ENCODE measurements around the gene PLA2R1. TPM values are rescaled to one million over a fixed set of nuclear protein-coding genes. Genes with fewer than 3 reads are reported as not detected.

The PLA2R1 gene
- total RNA-seq, 1 donor from 2014 or later, result 0.34 TPM

DNA sequence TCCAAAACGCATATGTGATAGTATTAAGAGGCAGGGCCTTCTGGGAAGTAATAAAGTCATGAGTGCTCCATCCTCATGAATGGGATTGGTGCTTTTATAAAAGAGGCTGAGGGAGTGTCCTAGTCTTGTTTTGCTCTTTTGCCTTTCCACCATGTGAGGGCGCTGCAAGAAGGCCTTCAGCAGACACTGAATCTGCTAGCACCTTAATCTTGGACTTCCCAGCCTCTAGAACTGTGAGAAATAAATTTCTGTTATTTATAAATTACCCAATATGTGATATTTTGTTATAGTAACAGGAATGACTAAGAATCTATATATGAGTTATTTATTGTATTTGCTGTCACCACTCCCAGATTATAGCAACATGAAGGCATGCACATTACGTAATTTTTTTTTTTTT, 63.5 kb downstream of the PLA2R1 start:
- Mint-ChIP-seq H3K9me3 (ENCODE audit: unreplicated experiment) (no peaks in the 10 kb centered on the region), H3K4me1 (ENCODE audit: low read depth, unreplicated experiment) (no peaks in the 10 kb centered on the region), H3K36me3 (ENCODE audit: unreplicated experiment) (no peaks in the 10 kb centered on the region), H3K4me3 (ENCODE audit: unreplicated experiment) (no peak overlapping the region), H3K27me3 (ENCODE audit: unreplicated experiment) (no peaks in the 10 kb centered on the region), H3K27ac (ENCODE audit: unreplicated experiment) (no peak overlapping the region)
- DNase-seq, result no peak
- TF ChIP-seq, protein P1, sequence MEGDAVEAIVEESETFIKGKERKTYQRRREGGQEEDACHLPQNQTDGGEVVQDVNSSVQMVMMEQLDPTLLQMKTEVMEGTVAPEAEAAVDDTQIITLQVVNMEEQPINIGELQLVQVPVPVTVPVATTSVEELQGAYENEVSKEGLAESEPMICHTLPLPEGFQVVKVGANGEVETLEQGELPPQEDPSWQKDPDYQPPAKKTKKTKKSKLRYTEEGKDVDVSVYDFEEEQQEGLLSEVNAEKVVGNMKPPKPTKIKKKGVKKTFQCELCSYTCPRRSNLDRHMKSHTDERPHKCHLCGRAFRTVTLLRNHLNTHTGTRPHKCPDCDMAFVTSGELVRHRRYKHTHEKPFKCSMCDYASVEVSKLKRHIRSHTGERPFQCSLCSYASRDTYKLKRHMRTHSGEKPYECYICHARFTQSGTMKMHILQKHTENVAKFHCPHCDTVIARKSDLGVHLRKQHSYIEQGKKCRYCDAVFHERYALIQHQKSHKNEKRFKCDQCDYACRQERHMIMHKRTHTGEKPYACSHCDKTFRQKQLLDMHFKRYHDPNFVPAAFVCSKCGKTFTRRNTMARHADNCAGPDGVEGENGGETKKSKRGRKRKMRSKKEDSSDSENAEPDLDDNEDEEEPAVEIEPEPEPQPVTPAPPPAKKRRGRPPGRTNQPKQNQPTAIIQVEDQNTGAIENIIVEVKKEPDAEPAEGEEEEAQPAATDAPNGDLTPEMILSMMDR (IDR thresholded peaks at IDR 0.05; ENCODE audit: partially characterized antibody, unreplicated experiment), result no peak

DNA sequence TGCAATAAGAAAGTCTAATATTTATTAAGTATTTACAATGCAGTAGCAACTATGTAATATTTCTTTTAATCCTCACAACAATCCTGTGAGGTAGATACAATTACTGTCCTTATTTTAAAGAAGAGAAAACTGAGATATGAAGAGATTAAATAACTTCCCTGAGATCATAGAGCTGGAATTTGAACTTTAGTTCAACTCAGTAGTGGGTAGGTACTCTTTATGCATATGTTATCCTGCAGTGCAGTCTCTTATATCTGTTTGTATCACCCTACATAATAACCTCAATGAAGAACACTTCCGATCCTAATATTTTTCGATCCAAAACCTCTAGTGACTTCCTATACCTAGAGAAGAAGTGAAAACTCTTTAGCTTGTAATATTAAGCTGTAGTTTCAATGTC, 64.2 kb downstream of the PLA2R1 start:
- H3K27ac Mint-ChIP-seq (ENCODE audit: unreplicated experiment), result no peak overlapping the region
- H3K4me3 Mint-ChIP-seq (ENCODE audit: unreplicated experiment), result no peak overlapping the region
- no peak for DNase-seq
- no peaks in the 10 kb centered on the region for H3K27me3 Mint-ChIP-seq (ENCODE audit: unreplicated experiment)
- no peaks in the 10 kb centered on the region for H3K36me3 Mint-ChIP-seq (ENCODE audit: unreplicated experiment)
- no peaks in the 10 kb centered on the region for H3K9me3 Mint-ChIP-seq (ENCODE audit: unreplicated experiment)
- H3K4me1 Mint-ChIP-seq (ENCODE audit: low read depth, unreplicated experiment), result no peaks in the 10 kb centered on the region
- TF ChIP-seq, protein P1 (IDR thresholded peaks at IDR 0.05; ENCODE audit: partially characterized antibody, unreplicated experiment), result no peak

DNA sequence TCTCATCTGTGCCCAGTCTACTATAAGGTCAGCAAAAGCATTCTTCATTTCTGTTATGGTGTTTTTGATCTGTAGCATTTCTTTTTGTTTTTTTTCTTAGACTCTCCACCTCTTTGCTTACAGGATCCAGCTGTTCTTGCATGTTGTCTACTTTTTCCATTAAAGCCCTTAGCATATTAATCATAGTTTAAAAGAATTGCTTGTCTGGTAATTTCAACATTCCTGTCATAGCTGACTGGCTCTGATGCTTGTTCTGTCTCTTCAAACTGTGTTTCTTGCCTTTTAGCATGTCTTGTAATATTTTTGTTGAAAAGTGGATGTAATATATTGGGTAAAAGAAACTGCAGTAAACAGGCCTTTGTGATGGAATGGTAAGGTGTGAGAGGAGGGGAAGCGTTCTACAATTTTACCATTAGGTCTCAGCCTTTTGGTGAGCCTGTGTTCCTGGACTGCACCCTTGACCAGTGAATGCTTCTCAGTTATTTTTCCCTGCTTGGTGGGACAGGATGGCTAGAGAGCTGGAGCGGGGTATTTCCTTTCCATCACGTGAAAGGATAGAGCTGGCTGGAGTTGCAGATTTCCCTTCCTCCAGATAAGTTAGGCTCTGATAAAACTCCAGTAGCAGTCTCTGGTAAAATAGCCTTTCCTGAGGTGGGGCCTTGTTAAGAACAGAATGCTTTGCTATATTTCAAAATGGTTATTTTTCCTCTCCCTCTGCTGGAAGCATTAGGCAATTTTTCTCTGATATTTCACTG, 65.4 kb downstream of the PLA2R1 start:
- no peak for DNase-seq
- Mint-ChIP-seq H3K4me1 (ENCODE audit: low read depth, unreplicated experiment) (no peaks in the 10 kb centered on the region), H3K27ac (ENCODE audit: unreplicated experiment) (no peak overlapping the region), H3K9me3 (ENCODE audit: unreplicated experiment) (no peaks in the 10 kb centered on the region), H3K27me3 (ENCODE audit: unreplicated experiment) (no peaks in the 10 kb centered on the region), H3K4me3 (ENCODE audit: unreplicated experiment) (no peak overlapping the region), H3K36me3 (ENCODE audit: unreplicated experiment) (no peaks in the 10 kb centered on the region)
- TF ChIP-seq, protein P1 (IDR thresholded peaks at IDR 0.05; ENCODE audit: partially characterized antibody, unreplicated experiment), result no peak

DNA sequence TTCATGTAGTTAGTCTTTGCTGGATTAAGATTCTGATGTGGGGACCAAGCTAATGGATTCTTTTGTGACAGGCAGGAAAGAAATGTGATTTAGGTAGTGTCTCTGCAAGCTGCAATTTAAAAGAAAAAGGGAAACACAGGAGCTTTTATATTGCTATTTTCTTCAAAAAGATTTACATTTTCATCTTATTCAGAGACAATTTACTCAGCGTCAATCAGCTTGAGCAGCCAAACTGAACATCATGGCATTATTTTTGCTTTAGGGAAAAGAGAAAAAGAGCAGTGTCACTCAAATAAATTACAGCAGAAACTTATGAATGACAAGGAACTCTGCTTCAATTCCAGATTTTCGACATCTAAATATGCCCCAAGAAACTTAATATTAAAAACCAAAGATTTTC, 67.4 kb downstream of the PLA2R1 start:
- no peak overlapping the region for H3K27ac Mint-ChIP-seq (ENCODE audit: unreplicated experiment)
- no peaks in the 10 kb centered on the region for H3K9me3 Mint-ChIP-seq (ENCODE audit: unreplicated experiment)
- no peaks in the 10 kb centered on the region for H3K4me1 Mint-ChIP-seq (ENCODE audit: low read depth, unreplicated experiment)
- H3K4me3 Mint-ChIP-seq (ENCODE audit: unreplicated experiment), result no peak overlapping the region
- TF ChIP-seq, protein P1 (IDR thresholded peaks at IDR 0.05; ENCODE audit: partially characterized antibody, unreplicated experiment), result no peak
- no peaks in the 10 kb centered on the region for H3K36me3 Mint-ChIP-seq (ENCODE audit: unreplicated experiment)
- DNase-seq, result no peak
- H3K27me3 Mint-ChIP-seq (ENCODE audit: unreplicated experiment), result no peaks in the 10 kb centered on the region

DNA sequence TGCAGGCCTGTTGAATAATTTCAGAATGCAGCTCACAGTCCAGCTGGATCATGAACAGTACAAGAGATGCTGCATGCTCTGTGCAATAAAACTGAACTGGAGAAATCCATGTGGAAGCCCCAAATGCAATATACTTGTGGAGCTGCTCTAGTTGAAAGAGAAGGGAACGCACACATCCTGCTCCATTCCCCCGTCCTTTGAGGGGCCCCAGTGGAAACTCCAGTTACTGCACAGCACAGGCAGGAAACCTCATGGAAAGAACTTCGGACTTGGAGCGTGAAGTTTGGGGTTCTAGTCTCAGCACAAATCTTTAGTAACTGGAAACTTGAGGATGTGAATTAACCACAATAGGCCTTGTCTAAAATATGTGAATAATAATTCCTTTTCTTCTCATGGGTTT, 73.2 kb downstream of the PLA2R1 start:
- TF ChIP-seq, protein P1 (IDR thresholded peaks at IDR 0.05; ENCODE audit: partially characterized antibody, unreplicated experiment), result no peak
- Mint-ChIP-seq H3K4me3 (ENCODE audit: unreplicated experiment) (no peak overlapping the region), H3K27me3 (ENCODE audit: unreplicated experiment) (no peaks in the 10 kb centered on the region), H3K4me1 (ENCODE audit: low read depth, unreplicated experiment) (no peaks in the 10 kb centered on the region), H3K27ac (ENCODE audit: unreplicated experiment) (no peak overlapping the region), H3K36me3 (ENCODE audit: unreplicated experiment) (no peaks in the 10 kb centered on the region), H3K9me3 (ENCODE audit: unreplicated experiment) (no peaks in the 10 kb centered on the region)
- no peak for DNase-seq
